ENCODE data around the gene CITED2.

DNA sequence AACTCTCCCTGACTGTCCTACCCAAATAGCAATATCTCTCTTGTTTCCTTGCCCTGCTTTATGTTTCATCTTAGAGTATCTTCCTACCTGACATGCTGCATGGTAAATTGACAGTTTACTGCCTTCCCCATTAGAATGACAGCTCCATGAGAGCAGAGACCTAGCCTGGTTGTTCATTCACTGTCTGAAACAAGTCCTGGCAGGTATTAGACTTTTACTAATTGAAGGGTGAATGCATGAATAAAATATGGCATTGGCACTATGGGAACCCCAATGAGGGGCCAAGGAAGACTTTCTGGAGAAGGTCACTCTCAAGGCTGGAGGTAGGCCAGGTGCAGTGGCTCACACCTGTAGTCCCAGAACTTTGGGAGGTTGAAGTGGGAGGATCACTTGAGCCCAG, 3.8 kb upstream of the CITED2 start:
- TF ChIP-seq CTCF (IDR thresholded peaks at IDR 0.05) (no peak), CREM (CRISPR knock-in tag; IDR thresholded peaks at IDR 0.05) (no peak), ETV6 (CRISPR knock-in tag; IDR thresholded peaks at IDR 0.05) (no peak), MAX (CRISPR knock-in tag; IDR thresholded peaks at IDR 0.05) (no peak), GABPB1 (CRISPR knock-in tag; IDR thresholded peaks at IDR 0.05) (no peak), ZNF263 (CRISPR knock-in tag; IDR thresholded peaks at IDR 0.05; ENCODE audit: low read depth) (no peak), TEAD4 (CRISPR knock-in tag; IDR thresholded peaks at IDR 0.05) (no peak), ZNF423 (CRISPR knock-in tag; IDR thresholded peaks at IDR 0.05) (no peak), TEAD1 (CRISPR knock-in tag; IDR thresholded peaks at IDR 0.05) (no peak), ZNF281 (CRISPR knock-in tag; IDR thresholded peaks at IDR 0.05) (no peak)
- TF ChIP-seq, protein P1, sequence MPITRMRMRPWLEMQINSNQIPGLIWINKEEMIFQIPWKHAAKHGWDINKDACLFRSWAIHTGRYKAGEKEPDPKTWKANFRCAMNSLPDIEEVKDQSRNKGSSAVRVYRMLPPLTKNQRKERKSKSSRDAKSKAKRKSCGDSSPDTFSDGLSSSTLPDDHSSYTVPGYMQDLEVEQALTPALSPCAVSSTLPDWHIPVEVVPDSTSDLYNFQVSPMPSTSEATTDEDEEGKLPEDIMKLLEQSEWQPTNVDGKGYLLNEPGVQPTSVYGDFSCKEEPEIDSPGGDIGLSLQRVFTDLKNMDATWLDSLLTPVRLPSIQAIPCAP (CRISPR knock-in tag; IDR thresholded peaks at IDR 0.05) = no peak
- TF ChIP-seq, protein P2, sequence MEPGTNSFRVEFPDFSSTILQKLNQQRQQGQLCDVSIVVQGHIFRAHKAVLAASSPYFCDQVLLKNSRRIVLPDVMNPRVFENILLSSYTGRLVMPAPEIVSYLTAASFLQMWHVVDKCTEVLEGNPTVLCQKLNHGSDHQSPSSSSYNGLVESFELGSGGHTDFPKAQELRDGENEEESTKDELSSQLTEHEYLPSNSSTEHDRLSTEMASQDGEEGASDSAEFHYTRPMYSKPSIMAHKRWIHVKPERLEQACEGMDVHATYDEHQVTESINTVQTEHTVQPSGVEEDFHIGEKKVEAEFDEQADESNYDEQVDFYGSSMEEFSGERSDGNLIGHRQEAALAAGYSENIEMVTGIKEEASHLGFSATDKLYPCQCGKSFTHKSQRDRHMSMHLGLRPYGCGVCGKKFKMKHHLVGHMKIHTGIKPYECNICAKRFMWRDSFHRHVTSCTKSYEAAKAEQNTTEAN (CRISPR knock-in tag; IDR thresholded peaks at IDR 0.05) = no peak

All from WTC11 (cell line).